ENCODE measurements around the gene GAS7. TPM values are rescaled to one million over a fixed set of nuclear protein-coding genes. Genes with fewer than 3 reads are reported as not detected.

GAS7 gene
- total RNA-seq, 1 experiment from 2014 or later: 6.0 TPM

- Histone ChIP-seq H2BK120ac (ENCODE audit: low read depth, low read length, poor library complexity, severe bottlenecking) (no peak overlapping the region), H3K79me1 (ENCODE audit: insufficient read depth, low read depth, low read length, poor library complexity, severe bottlenecking) (no peaks in the 10 kb centered on the region), H3T11ph (ENCODE audit: low read length) (no peak overlapping the region), H4K5ac (ENCODE audit: insufficient read length, low read depth, low read length) (no peak overlapping the region), H4K20me1 (ENCODE audit: control insufficient read depth, insufficient read depth, insufficient read length) (no peaks in the 10 kb centered on the region), H4K8ac (replicated peaks; ENCODE audit: insufficient read length, low read depth, low read length) (no peak overlapping the region), H4K91ac (ENCODE audit: insufficient read length, low read depth, low read length) (no peak overlapping the region), H3K56ac (ENCODE audit: insufficient read length, low read depth, low read length) (no peak overlapping the region), H3K4ac (ENCODE audit: low read depth, low read length) (no peak overlapping the region), H2BK5ac (ENCODE audit: insufficient read length, low read length) (no peak overlapping the region), H3K9me3 (ENCODE audit: control insufficient read depth, low read depth, low read length) (no peaks in the 10 kb centered on the region), H2AK5ac (ENCODE audit: insufficient read length, low read length) (no peak overlapping the region), H2AFZ (ENCODE audit: low read length) (no peak overlapping the region), H3K4me2 (ENCODE audit: insufficient read depth, insufficient read length, low read length) (no peak overlapping the region), H3K27me3 (ENCODE audit: insufficient read depth, low read length) (no peaks in the 10 kb centered on the region), H3K27ac (ENCODE audit: insufficient read length, low read depth, low read length) (no peak overlapping the region), H3K23me2 (ENCODE audit: insufficient read length, low read depth, low read length, poor library complexity, severe bottlenecking) (no peaks in the 10 kb centered on the region), H3K79me2 (ENCODE audit: insufficient read depth, low read length) (no peaks in the 10 kb centered on the region), H3K9ac (ENCODE audit: extremely low read depth, insufficient read length, low read length) (no peak overlapping the region), H3K4me1 (ENCODE audit: insufficient read depth, low read length) (0 out of 2 replicates have a peak, but pooled peaks cover 2% of the 10 kb centered on the region), H3K14ac (ENCODE audit: insufficient read depth, low read length) (no peak overlapping the region), H2BK15ac (ENCODE audit: low read depth, low read length) (no peak overlapping the region), H3K18ac (ENCODE audit: insufficient read length, low read depth, low read length) (no peak overlapping the region), H2BK12ac (ENCODE audit: insufficient read length, low read depth, low read length) (no peak overlapping the region), H3K23ac (ENCODE audit: insufficient read length, low read depth, low read length) (no peak overlapping the region), H2BK20ac (ENCODE audit: low read depth, low read length, poor library complexity, severe bottlenecking) (no peak overlapping the region)
- TF ChIP-seq CTCF (conservative IDR thresholded peaks at IDR 0.05): no peak
- H3K27me3 Mint-ChIP-seq (ENCODE audit: low read depth): no peaks in the 10 kb centered on the region
- no peak overlapping the region for H3K4me3 Mint-ChIP-seq
- peaks cover 13 to 19% of the 10 kb centered on the region in 2 experiments for H3K4me1 Mint-ChIP-seq
- DNase-seq: no peak
- H3K36me3 Mint-ChIP-seq (ENCODE audit: insufficient read depth in 1 of 3, low read depth in 3 of 3): no peaks in the 10 kb centered on the region
- no peak overlapping the region for H3K27ac Mint-ChIP-seq
- no peaks in the 10 kb centered on the region for H3K9me3 Mint-ChIP-seq
- WGBS (ENCODE audit: extremely low coverage, insufficient read length, low lambda C conversion rate): no CpG with 5 or more reads among the region's 8 CpGs
Observed at GRCh38 chr17:10102817-10103216, 95.6 kb downstream of the GAS7 start.
